ENCODE measurements around the gene TXNDC11. TPM values are rescaled to one million over a fixed set of nuclear protein-coding genes. Genes with fewer than 3 reads are reported as not detected.

The TXNDC11 gene
- total RNA-seq, 4 donors from 2014 or later = 41.2 to 56.5 (median 49.0) TPM

DNA sequence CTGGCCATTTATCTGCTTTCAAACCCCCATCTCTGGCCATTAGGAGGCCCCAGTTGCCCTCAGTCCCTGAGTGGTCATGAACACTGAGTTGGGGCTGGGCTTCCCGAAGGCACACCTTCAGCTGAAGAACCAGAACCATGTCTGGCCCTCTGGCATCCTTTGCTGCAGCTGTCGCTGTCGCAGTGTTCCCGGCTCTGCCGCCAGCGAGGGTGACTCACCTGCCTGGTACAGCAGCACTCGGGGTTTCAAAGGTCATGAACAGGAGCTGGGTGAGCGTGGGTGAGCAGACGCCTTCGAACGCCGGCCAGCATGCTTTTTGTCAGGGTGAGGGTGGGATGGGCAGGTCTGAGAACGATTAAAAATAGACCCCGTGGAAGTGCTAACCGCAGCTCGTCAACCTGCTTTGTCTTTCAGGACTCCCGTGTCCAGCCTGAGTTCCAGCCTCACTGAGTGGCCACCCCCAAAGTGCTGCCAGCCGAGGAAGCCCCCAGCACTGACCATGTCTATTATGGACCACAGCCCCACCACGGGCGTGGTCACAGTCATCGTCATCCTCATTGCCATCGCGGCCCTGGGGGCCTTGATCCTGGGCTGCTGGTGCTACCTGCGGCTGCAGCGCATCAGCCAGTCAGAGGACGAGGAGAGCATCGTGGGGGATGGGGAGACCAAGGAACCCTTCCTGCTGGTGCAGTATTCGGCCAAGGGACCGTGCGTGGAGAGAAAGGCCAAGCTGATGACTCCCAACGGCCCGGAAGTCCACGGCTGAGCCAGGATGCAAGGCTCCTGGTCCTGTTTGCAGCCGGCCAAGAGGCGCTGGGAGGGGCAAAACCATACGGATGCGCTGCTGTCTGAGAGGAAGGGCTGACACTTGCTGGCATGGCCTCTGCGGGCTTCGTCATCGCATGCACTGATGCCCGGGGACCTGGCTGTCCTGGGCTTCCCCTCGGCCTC is 66.8 kb downstream of the TXNDC11 start:
- TF ChIP-seq, protein P1, sequence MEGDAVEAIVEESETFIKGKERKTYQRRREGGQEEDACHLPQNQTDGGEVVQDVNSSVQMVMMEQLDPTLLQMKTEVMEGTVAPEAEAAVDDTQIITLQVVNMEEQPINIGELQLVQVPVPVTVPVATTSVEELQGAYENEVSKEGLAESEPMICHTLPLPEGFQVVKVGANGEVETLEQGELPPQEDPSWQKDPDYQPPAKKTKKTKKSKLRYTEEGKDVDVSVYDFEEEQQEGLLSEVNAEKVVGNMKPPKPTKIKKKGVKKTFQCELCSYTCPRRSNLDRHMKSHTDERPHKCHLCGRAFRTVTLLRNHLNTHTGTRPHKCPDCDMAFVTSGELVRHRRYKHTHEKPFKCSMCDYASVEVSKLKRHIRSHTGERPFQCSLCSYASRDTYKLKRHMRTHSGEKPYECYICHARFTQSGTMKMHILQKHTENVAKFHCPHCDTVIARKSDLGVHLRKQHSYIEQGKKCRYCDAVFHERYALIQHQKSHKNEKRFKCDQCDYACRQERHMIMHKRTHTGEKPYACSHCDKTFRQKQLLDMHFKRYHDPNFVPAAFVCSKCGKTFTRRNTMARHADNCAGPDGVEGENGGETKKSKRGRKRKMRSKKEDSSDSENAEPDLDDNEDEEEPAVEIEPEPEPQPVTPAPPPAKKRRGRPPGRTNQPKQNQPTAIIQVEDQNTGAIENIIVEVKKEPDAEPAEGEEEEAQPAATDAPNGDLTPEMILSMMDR (IDR thresholded peaks at IDR 0.05; ENCODE audit: low read depth) = no peak

DNA sequence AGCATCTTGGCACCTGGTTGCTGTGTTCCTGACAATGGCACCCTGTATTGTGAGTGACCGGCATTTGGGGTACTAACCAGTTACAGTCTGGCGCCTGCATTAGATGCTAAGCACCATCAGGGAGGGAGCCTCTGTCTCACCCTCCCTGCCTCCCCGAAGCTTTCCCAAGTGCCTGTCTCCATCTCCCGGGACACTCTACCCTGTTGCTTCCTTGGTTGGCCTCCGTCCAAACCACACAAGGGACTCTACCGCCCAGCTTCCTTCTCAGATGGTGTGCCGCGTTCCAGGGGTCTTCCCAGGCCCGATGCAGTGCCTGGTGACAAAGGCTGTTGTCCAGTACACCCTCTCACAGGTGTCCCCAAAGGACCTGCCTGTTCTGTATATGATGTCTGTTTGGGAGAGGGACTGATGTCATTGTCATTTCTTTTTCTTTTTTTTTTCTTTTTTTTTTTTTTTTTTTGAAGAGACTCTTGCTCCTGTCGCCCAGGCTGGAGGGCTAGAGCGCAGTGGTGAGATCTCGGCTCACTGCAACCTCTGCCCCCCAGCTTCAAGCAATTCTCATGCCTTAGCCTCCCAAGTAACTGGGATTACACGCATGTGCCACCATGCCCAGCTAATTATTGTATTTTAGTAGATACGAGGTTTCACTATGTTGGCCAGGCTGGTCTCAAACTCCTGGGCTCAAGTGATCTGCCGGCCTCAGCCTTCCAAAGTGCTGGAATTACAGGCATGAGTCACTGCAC is 67.7 kb downstream of the TXNDC11 start:
- TF ChIP-seq, protein P1 (IDR thresholded peaks at IDR 0.05; ENCODE audit: low read depth) = no peak

DNA sequence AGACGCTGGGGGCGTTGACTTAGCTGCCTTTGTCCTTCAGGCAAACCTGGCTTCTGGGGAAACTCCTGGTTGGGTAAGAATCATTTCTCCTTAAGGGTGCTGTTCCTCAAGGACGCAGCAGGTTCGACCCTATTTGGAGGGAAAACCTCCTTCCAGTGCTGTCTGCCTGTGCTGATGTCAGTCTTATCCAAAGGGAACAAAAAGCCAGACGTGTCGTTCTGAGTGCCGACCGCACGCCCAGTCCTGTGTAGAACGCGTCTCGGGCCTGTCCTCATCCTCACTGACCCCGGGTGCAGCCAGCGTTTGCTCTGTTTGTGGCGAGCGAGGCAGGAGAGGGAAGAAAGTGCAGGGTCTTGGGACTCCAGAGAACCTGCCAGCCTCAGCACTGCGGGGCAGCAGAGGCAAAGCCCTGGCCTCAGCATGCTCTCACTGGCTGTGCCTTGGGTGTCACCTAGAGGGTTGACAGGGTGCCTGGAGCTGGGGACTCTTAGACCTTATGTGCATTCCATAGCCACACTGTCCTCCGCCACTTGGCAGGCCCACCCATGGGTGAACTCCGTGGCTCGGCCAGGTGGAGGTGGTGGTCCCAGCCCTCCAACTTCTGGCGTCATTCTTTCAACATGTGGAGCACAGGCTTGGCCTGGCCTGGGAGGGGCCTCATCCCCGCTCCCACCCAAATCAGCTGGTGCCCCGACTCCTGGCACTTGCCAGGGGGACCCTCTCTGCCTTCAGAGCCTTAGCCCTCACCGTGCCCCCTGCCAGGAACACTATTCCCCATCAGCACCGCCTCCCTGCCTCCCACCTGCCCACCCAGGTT is 68.4 kb downstream of the TXNDC11 start:
- TF ChIP-seq, protein P1 (IDR thresholded peaks at IDR 0.05; ENCODE audit: low read depth) = no peak

DNA sequence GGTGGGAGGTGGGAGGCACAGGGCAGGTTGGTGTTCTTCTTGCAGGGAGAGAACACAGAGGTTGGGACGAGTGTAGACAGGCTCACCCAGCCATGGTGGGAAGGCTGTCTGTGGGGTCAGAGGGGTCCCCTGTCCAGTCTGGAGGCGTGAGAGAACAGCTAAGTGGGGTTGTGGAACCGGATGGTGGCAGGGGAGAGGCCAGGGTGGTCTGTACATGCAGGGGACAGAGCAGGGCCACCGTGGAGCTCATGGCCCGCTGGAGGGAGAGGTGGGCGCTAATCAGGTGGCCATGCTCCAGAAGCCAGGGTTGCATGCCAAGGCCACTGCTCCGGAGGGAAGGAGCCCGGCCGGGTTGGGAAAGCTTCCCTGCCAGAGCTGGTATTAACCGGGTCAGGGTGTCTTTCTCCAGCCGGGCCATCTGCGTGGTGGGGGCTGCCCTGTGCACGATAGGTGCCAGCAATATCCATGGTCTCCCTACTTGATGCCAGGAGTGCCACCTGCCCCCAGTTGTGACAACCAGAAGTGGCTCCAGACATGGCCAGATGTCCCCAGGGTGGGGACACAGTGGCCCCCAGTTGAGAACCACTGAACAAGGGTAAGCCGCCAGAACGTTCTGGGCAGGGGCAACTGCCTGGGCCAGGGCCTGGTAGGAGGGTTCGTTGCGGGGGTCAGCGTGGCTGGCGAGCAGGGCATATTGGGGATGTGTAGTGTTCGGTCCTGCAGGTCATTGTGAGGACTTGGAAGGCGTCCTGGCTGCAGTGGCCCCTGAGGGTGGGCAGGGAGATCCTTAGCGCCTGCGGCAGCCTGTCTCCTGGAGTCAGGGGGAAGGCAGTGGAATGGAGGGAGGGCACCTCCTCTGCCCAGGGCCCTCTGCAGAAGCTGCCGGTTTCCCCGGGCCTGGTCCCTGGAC is 69.3 kb downstream of the TXNDC11 start:
- TF ChIP-seq, protein P1 (IDR thresholded peaks at IDR 0.05; ENCODE audit: low read depth) = no peak

DNA sequence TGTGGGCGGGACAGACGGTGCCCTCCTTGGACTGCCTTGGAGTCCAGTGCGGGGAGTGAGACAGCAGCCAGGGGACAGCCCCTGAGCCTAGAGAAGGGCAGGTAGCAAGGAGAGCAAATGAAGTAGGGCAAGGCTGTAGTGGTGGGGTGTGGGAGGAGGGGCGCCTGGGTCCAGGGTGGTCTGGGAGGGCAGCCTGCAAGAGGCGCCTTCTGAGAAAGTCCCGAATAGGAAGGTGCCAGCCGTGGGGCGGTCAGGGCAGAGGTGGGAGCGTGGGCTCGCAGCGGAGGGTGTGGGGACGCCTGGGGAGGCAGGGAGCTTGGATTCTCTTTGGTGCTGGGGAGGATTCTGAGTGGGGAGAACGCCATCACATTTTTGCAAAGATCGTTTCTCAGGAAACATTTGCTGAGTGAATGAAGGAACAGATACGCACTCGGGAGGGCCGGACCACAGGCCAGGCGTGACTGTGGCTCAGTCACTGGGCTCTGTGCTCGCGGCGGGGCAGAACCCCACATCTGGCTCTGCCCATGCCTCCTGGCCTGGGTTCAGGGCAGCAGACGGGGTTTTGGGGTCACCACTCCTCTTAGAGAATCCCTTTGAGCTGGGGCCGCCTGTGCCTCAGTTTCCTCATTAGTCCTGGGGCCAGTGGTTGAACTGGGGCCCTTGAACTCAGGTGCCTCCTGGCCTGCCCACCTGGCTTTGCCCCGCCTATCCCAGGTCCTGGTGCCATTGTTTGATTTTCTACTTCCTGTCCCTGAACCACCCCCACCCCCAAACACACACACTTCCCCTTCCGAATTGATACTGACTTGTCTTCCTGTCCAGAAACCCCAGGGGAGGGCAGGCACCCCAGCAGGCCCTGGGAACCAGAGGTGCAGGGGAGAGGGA is 70.2 kb downstream of the TXNDC11 start:
- TF ChIP-seq, protein P1 (IDR thresholded peaks at IDR 0.05; ENCODE audit: low read depth) = no peak

DNA sequence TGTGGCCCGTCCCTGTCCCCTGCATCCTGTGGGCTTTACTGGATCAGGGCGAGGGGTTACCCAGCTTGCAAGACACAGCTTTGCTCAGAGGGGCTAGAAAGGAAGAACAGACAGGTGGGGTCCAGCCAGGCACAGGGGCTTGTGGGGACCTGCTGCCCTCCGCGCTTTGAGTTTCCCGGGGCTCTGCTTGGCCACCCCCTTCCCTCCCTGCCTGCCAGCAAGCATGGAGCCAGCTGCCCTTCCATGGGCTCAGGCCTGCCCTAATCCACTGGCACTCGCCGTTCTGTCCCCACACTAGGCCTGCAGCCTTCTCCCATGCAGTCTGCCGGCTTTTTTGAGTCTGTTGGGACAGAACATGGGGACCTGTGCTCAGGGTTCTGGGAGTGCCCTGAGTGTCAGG is 71.0 kb downstream of the TXNDC11 start:
- TF ChIP-seq, protein P1 (IDR thresholded peaks at IDR 0.05; ENCODE audit: low read depth) = no peak

Measured in subcutaneous adipose tissue (tissue), 4 donors.